ENCODE results near the gene ETV5.

DNA sequence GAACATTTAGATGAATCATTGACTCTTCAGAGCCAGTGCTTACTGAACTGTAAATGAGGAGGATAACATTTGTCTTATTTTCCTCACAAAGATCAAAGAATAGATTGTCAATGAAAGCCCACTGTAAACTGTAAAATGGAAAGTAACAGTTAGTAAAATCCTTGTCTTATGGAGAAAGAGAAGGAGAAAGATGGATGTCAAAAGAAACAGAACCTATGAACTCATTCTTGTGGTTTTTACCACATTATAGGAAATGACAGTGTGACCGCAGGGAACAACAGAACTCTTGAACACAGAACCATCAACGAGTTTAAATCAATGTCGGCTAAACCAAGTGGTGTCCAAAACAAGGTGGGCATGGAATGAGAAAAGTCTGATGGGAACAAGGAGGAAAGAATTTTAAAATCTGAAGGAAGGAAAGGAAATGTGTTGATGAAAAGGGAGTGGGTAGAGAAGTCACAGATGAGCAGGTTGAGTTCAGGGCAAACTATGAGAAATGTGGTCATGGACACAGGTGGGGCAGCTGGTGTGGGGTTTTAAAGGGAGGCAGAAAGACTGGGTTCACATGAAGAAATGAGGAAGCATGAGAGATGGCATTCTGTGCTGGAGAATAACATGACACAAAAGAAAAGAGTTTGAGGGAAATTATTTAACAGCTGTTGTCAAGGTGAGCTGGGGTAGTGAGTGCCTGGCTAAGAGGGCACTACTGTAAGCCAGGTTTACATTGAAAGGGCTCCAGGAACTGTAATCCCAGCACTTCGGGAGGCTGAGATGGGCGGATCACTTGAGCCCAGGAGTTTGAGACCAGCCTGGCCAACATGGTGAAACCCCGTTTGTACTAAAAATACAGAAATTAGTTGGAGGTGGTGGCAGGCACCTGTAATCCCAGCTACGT, 42.4 kb upstream of the ETV5 start:
- TF ChIP-seq, protein P1, sequence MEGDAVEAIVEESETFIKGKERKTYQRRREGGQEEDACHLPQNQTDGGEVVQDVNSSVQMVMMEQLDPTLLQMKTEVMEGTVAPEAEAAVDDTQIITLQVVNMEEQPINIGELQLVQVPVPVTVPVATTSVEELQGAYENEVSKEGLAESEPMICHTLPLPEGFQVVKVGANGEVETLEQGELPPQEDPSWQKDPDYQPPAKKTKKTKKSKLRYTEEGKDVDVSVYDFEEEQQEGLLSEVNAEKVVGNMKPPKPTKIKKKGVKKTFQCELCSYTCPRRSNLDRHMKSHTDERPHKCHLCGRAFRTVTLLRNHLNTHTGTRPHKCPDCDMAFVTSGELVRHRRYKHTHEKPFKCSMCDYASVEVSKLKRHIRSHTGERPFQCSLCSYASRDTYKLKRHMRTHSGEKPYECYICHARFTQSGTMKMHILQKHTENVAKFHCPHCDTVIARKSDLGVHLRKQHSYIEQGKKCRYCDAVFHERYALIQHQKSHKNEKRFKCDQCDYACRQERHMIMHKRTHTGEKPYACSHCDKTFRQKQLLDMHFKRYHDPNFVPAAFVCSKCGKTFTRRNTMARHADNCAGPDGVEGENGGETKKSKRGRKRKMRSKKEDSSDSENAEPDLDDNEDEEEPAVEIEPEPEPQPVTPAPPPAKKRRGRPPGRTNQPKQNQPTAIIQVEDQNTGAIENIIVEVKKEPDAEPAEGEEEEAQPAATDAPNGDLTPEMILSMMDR (IDR thresholded peaks at IDR 0.05), result no peak
- TF ChIP-seq POLR2A (IDR thresholded peaks at IDR 0.05), result no peak

All from transverse colon (tissue), 3 donors.